ENCODE measurements around the gene BORCS8.
A peak's percentile ranks its signal among the peaks of the same experiment; 100 is the strongest.
"Not testable (repeated sequence)": the region's sequence is repeated elsewhere in the genome, so short reads cannot be mapped to it uniquely, and the experiment has no call there.

BORCS8 gene

GRCh38 chr19:19185853-19186740, 5.9 kb downstream of the BORCS8 start:
- DNase-seq, result peak in 4 of 10 donors; percentile 19 to 87 (median 37)
- intact Hi-C loops (cut with DNase I), result no loop called here

GRCh38 chr19:19181488-19181998, 10.4 kb downstream of the BORCS8 start:
- intact Hi-C loops (cut with DNase I), result no loop called here
- DNase-seq, result no peak

- DNase-seq, result no peak
- intact Hi-C loops (cut with DNase I), result no loop called here
Measured at GRCh38 chr19:19179548-19180441, 12.2 kb downstream of the BORCS8 start.

- no peak for DNase-seq
- intact Hi-C loops (cut with DNase I), result no loop called here
Measured at GRCh38 chr19:19176950-19177349, 15.0 kb downstream of the BORCS8 start.

- DNase-seq; intact Hi-C loops (cut with DNase I): not testable (repeated sequence)
Measured at GRCh38 chr19:19173243-19173642, 18.7 kb downstream of the BORCS8 start.

GRCh38 chr19:19171821-19172532, 20.0 kb downstream of the BORCS8 start:
- no peak for DNase-seq
- intact Hi-C loops (cut with DNase I), result no loop called here

- no peak for DNase-seq
Measured at GRCh38 chr19:19170873-19171672, 20.9 kb downstream of the BORCS8 start.

GRCh38 chr19:19170053-19170872, 21.7 kb downstream of the BORCS8 start, which contains the start of gene MEF2B:
Gene MEF2B, minus strand, starts transcription at chr19:19170263. Its CDS starts 19,528 bp downstream, at chr19:19150735.
- intact Hi-C loops (cut with DNase I), result no loop called here
- peak; percentile 34 to 94 (median 66) for DNase-seq

More at GRCh38 chr19:19170873-19171672, 20.9 kb downstream of the BORCS8 start:
- intact Hi-C loops (cut with DNase I), result no loop called here

GRCh38 chr19:19169236-19170052, 22.5 kb downstream of the BORCS8 start:
- no peak for DNase-seq
- intact Hi-C loops (cut with DNase I), result no loop called here

GRCh38 chr19:19167612-19168011, 24.3 kb downstream of the BORCS8 start:
- intact Hi-C loops (cut with DNase I), result no loop called here

GRCh38 chr19:19165396-19165795, 26.6 kb downstream of the BORCS8 start:
- intact Hi-C loops (cut with DNase I), result no loop called here
- no peak for DNase-seq

More at GRCh38 chr19:19167612-19168011, 24.3 kb downstream of the BORCS8 start:
- no peak for DNase-seq

- no peak for DNase-seq
- intact Hi-C loops (cut with DNase I), result no loop called here
Measured at GRCh38 chr19:19162495-19162894, 29.5 kb downstream of the BORCS8 start.

- intact Hi-C loops (cut with DNase I), result no loop called here
- DNase-seq, result no peak
Measured at GRCh38 chr19:19160461-19161035, 31.4 kb downstream of the BORCS8 start.

GRCh38 chr19:19159534-19159933, 32.4 kb downstream of the BORCS8 start:
- intact Hi-C loops (cut with DNase I), result no loop called here
- DNase-seq, result no peak

- DNase-seq, result no peak
- intact Hi-C loops (cut with DNase I), result no loop called here
Measured at GRCh38 chr19:19157808-19158207, 34.1 kb downstream of the BORCS8 start.

- intact Hi-C loops (cut with DNase I), result no loop called here
- DNase-seq, result no peak
Measured at GRCh38 chr19:19155495-19156219, 36.3 kb downstream of the BORCS8 start.
